Stimulated activated naive B cell treated with anti-CD40 and anti-IgM and Interleukin-4, amounts not matched to agents 10 μg/mL and 1 μg/mL and 100 μg/mL, for 72 hours (primary cell): Measurements from ENCODE around the gene TAC4.

Experiments used
- ATAC-seq, 2 donors: fragments of 150-1000 bp; cut with Tn5 transposase; replicated peaks; 2 replicates each; pipeline ENCODE4 v1.10.0; 2021; ENCODE audit warnings: moderate library complexity in 1 of 2
- DNase-seq: peaks from one replicate; pipeline ENCODE4 v3.0.0; 2021
- H3K27ac Mint-ChIP-seq: one replicate; pipeline ENCODE4 v1.8.0; 2022; ENCODE audit warnings: mild to moderate bottlenecking, mixed read lengths
- H3K27me3 Mint-ChIP-seq, 2 donors: one replicate each; pipeline ENCODE4 v1.8.0; 2022; ENCODE audit warnings: mixed read lengths in 2 of 2
- H3K36me3 Mint-ChIP-seq, 2 donors: one replicate each; pipeline ENCODE4 v1.8.0; 2022; ENCODE audit warnings: mixed read lengths in 2 of 2, mild to moderate bottlenecking in 1 of 2
- H3K4me1 Mint-ChIP-seq, 2 donors: one replicate each; pipeline ENCODE4 v1.8.0; 2022; ENCODE audit warnings: mixed read lengths in 2 of 2, mild to moderate bottlenecking in 1 of 2
- H3K4me3 Mint-ChIP-seq, 2 donors: one replicate each; pipeline ENCODE4 v1.8.0; 2022; ENCODE audit warnings: mild to moderate bottlenecking in 2 of 2, mixed read lengths in 2 of 2, moderate library complexity in 1 of 2
- H3K9me3 Mint-ChIP-seq, 2 donors: one replicate each; pipeline ENCODE4 v1.8.0; 2022; ENCODE audit warnings: mixed read lengths in 2 of 2, mild to moderate bottlenecking in 1 of 2

Gene TAC4

GRCh38 chr17:49881054-49881402, 33.2 kb upstream of the TAC4 start:
- H3K27ac Mint-ChIP-seq = no peak overlapping the region
- H3K36me3 Mint-ChIP-seq = no peaks in the 10 kb centered on the region
- H3K4me3 Mint-ChIP-seq = no peak overlapping the region
- no peak for DNase-seq
- H3K27me3 Mint-ChIP-seq = peaks cover 58 to 73% of the 10 kb centered on the region in 2 donors
- ATAC-seq = no peak
- H3K4me1 Mint-ChIP-seq = peaks cover 7 to 8% of the 10 kb centered on the region in 2 donors
- H3K9me3 Mint-ChIP-seq = no peaks in the 10 kb centered on the region

DNA sequence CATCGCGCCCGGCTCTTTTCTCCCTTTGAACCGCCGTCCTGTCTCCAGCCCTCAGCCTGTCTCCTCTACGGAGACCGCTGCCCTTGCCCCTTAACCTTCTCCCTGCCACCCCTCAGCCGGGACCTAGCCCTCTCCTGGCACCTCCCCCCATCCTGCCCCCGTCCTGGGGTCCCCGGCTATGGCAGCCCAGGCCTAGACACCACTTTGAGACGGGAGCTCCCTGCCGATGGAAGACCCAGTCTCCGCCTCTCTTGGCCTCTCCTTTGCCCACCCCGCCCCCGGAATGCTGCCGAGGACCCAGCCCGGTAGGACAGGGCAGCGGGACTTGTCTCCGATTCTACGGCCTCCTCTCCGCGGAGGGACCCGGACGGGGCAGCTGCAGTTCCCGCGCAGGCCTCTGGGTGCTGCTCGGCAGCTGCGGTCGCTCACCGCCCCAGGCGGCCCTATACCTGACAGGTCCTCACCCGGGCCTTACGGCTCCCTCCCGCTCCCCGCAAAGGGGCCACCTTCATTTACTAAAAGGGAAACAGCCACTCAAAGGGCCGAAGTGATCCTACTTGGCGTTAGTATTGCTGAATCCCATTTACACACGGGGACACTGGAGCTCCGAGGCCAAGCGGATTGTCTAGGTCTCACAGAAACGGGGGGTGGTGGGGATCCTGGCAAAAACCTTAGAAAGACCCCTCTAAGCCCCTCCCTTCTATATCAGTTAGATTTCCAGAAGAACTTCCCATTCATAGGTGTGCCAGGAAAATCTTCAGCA, 32.6 kb upstream of the TAC4 start:
- Mint-ChIP-seq H3K27me3 (peaks cover 60 to 75% of the 10 kb centered on the region in 2 donors), H3K27ac (peak overlapping the region; percentile 79), H3K9me3 (no peaks in the 10 kb centered on the region), H3K36me3 (no peaks in the 10 kb centered on the region), H3K4me1 (peaks cover 7 to 8% of the 10 kb centered on the region in 2 donors), H3K4me3 (peak overlapping the region; percentile 60 to 69)
- DNase-seq (peak; percentile 71), ATAC-seq (peak; percentile 92 to 97)

DNA sequence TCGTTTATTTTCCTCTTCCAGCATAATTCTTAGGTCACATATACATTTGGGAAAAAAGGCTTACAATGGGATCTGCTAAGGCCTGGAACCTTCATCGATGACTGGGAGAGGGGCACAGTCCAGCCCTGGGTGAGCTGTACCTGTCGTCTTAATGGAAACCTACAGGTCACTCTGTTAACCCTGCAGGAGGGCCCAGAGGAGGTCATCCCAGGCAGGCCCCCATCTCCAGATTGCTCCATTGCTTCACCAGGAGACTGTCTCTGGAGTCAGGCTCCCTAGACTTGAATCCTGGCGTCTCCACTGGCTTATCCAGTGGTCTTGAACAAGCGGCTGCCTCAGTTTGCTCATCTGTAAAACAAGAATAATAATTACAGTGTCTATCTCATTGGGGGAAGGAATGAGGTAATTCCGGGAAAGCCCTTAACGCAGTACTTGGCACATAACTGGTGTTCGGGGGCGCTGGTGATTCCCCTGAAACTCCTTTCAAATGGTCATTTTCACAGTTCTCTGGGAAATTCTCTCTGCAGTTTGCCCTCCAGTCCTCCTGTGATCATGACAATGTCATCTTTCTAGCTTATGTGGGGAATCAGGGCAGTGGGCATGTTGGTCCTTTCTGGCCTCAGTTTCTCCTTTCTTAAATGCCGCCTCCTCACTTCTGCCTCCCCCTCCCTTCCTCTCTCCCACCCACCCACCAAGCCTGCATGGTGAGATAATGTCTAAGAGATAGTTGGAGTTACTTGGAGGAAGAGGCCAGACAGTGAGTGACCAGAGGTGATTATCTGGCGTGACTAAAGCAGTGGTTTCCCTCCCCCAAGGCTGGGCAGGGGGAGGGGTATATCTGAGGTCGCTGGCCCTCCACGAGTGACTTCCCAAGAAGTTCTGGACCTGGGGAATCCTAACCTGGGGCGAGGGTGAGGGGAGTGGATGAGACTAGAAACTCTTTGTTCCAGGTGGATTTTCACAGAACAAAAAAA, 31.3 kb upstream of the TAC4 start:
- Mint-ChIP-seq H3K36me3 (no peaks in the 10 kb centered on the region), H3K9me3 (no peaks in the 10 kb centered on the region), H3K4me1 (peaks cover 7 to 8% of the 10 kb centered on the region in 2 donors), H3K27ac (no peak overlapping the region), H3K27me3 (peaks cover 64 to 74% of the 10 kb centered on the region in 2 donors), H3K4me3 (peak overlapping the region in 1 of 2 donors; percentile 51)
- DNase-seq (no peak), ATAC-seq (no peak)

DNA sequence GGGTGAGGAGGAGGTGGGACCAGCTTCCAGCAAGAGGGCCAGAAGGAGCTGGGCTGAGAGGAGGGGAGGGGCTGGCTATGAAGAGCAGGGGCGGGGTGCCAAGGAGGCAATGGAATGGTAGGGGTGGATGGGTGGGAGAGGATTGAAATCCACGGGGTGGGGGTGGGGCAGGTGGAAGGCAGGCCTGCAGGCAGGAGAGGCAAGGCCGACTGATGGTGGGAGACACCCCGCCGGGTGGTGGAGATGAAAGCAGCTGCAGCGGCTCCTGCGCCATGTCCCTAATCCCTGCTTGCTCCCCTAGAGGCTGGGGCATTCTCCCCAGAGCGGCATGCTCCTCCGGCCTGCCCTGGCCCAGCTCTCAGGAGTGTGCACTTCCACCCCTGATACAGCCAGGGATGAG, 27.8 kb upstream of the TAC4 start:
- Mint-ChIP-seq H3K27ac (no peak overlapping the region), H3K9me3 (no peaks in the 10 kb centered on the region), H3K4me3 (no peak overlapping the region), H3K4me1 (peaks cover 6 to 7% of the 10 kb centered on the region in 2 donors), H3K36me3 (no peaks in the 10 kb centered on the region), H3K27me3 (peaks cover 56 to 62% of the 10 kb centered on the region in 2 donors)
- ATAC-seq (no peak), DNase-seq (no peak)

DNA sequence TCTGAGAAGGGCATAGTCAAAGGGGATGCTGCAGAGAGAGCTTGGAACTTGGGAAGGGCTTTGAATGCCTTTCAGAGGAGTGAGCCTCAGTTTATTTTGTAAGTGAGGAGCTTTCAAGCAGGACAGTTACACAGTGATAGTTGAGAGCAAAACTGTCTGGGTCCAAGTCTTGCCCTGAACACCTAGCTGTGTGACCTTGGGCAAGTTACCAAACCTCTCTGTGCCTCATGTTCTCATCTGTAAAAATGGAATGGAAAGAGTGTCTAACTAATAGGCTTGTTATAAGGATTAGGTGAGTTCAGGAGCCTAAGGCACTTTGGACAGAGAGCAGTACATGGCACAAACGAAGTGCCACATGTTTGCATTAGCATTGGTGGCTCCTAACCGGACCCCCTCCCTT, 27.0 kb upstream of the TAC4 start:
- Mint-ChIP-seq H3K27ac (peak overlapping the region; percentile 48), H3K27me3 (peaks cover 55 to 56% of the 10 kb centered on the region in 2 donors)

DNA sequence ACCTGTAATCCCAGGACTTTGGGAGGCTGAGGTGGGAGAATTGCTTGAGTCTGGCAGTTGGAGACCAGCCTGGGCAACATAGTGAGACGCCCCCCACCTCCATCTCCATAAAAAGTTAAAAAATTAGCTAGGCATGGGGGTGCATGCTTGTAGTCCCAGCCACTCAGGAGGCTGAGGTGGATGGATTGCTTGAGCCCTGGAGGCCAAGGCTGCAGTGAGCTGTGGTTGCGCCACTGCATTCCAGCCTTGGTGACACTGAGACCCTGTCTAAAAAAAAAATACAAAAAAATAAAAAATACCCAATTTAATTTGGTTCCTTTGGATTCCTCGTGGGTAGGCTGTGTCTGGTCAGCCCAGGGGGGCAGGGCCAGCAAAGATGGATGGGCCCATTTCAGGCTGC, 26.1 kb upstream of the TAC4 start:
- H3K36me3 Mint-ChIP-seq = no peaks in the 10 kb centered on the region
- no peak for ATAC-seq
- peaks cover 0 to 2% of the 10 kb centered on the region in 2 donors for H3K4me1 Mint-ChIP-seq
- no peak for DNase-seq
- no peak overlapping the region for H3K4me3 Mint-ChIP-seq
- H3K27me3 Mint-ChIP-seq = peaks cover 45 to 47% of the 10 kb centered on the region in 2 donors
- no peak overlapping the region for H3K27ac Mint-ChIP-seq
- H3K9me3 Mint-ChIP-seq = no peaks in the 10 kb centered on the region

More for the DNA sequence above, 27.0 kb upstream of the TAC4 start:
- Mint-ChIP-seq H3K4me3 (no peak overlapping the region), H3K36me3 (no peaks in the 10 kb centered on the region), H3K4me1 (peaks cover 0 to 2% of the 10 kb centered on the region in 2 donors), H3K9me3 (no peaks in the 10 kb centered on the region)
- DNase-seq = no peak
- no peak for ATAC-seq

DNA sequence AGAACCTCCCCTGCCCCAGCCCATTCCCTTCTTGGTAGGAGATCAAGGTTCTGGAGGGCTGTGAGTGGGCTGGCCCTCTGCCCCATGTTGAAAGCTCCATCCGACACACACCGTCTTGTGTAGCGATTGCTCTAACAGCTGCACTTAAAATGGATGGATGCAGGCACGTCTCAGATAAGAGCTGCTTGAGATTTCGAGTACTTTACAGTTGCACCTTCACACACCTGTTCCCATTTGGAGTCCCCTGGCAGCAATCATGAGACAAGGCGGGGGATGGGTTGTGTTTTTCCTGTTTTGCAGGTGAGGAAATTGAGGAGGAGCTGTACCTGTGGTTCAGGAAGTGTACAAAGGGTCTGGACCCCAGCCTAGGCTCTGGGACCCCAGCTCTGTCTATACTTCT, 25.6 kb upstream of the TAC4 start:
- H3K4me1 Mint-ChIP-seq = peaks cover 0 to 2% of the 10 kb centered on the region in 2 donors
- no peaks in the 10 kb centered on the region for H3K9me3 Mint-ChIP-seq
- ATAC-seq = no peak
- H3K27ac Mint-ChIP-seq = no peak overlapping the region
- no peaks in the 10 kb centered on the region for H3K36me3 Mint-ChIP-seq
- H3K4me3 Mint-ChIP-seq = no peak overlapping the region
- peaks cover 43 to 47% of the 10 kb centered on the region in 2 donors for H3K27me3 Mint-ChIP-seq
- DNase-seq = no peak

DNA sequence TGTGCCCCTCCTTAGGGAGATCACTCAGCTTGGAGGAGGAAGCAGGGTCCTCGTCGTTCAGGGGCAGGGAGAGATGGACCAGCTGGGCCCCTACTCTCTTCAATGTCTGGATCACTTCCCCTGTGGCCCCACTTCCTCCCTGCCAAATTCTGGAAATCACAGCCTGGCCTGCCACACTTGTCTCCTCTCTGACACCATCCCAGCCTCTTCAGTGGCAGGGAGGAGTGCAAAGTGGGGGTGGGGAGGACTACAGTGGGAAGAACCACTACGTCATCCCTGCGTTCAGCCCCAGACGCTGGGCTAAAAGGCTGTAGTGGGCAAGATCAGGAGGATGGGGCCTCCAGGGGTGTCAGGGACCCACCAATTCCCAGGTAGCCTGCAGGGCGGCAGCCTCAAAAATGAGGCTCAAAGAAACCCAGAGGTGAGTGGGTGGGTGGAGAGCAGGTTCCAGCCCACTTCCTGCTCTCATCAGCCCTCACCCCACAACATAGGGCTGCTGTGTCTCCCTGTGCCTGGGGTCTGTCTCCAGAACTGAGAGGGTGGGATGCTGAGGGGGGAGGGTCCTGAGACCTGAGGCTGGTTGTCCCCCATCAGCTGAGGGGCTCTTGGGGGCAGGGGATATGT, 25.0 kb upstream of the TAC4 start:
- no peak overlapping the region for H3K27ac Mint-ChIP-seq
- no peaks in the 10 kb centered on the region for H3K36me3 Mint-ChIP-seq
- H3K27me3 Mint-ChIP-seq = peaks cover 38 to 46% of the 10 kb centered on the region in 2 donors
- DNase-seq = no peak
- no peaks in the 10 kb centered on the region for H3K9me3 Mint-ChIP-seq
- peaks cover 0 to 2% of the 10 kb centered on the region in 2 donors for H3K4me1 Mint-ChIP-seq
- no peak overlapping the region for H3K4me3 Mint-ChIP-seq
- ATAC-seq = no peak

- Mint-ChIP-seq H3K27ac (no peak overlapping the region), H3K4me3 (no peak overlapping the region), H3K36me3 (no peaks in the 10 kb centered on the region), H3K9me3 (no peaks in the 10 kb centered on the region), H3K27me3 (peaks cover 38 to 48% of the 10 kb centered on the region in 2 donors), H3K4me1 (peaks cover 0 to 2% of the 10 kb centered on the region in 2 donors)
- DNase-seq (no peak), ATAC-seq (no peak)
These were observed 23.3 kb upstream of the TAC4 start for GRCh38 chr17:49871211-49871610.

- H3K27me3 Mint-ChIP-seq = peaks cover 30 to 44% of the 10 kb centered on the region in 2 donors
- H3K4me3 Mint-ChIP-seq = no peak overlapping the region
- no peak overlapping the region for H3K27ac Mint-ChIP-seq
- ATAC-seq (no peak), DNase-seq (no peak)
- peaks cover 0 to 2% of the 10 kb centered on the region in 2 donors for H3K4me1 Mint-ChIP-seq
- no peaks in the 10 kb centered on the region for H3K36me3 Mint-ChIP-seq
- H3K9me3 Mint-ChIP-seq = no peaks in the 10 kb centered on the region
These were observed 22.4 kb upstream of the TAC4 start for GRCh38 chr17:49870298-49870697.

- Mint-ChIP-seq H3K4me1 (peaks cover 0 to 2% of the 10 kb centered on the region in 2 donors), H3K27ac (no peak overlapping the region), H3K36me3 (no peaks in the 10 kb centered on the region), H3K9me3 (no peaks in the 10 kb centered on the region), H3K4me3 (no peak overlapping the region), H3K27me3 (peaks cover 22 to 39% of the 10 kb centered on the region in 2 donors)
- no peak for ATAC-seq
- DNase-seq = no peak
These were observed 21.1 kb upstream of the TAC4 start for GRCh38 chr17:49869038-49869374.

GRCh38 chr17:49866882-49867413, 19.1 kb upstream of the TAC4 start:
- DNase-seq = no peak
- no peaks in the 10 kb centered on the region for H3K36me3 Mint-ChIP-seq
- no peak for ATAC-seq
- H3K4me3 Mint-ChIP-seq = no peak overlapping the region
- no peak overlapping the region for H3K27ac Mint-ChIP-seq
- H3K4me1 Mint-ChIP-seq = no peaks in the 10 kb centered on the region
- H3K9me3 Mint-ChIP-seq = no peaks in the 10 kb centered on the region
- peaks cover 19 to 30% of the 10 kb centered on the region in 2 donors for H3K27me3 Mint-ChIP-seq

GRCh38 chr17:49866019-49866380, 18.1 kb upstream of the TAC4 start:
- Mint-ChIP-seq H3K9me3 (no peaks in the 10 kb centered on the region), H3K27me3 (peaks cover 29 to 34% of the 10 kb centered on the region in 2 donors), H3K4me3 (no peak overlapping the region)

DNA sequence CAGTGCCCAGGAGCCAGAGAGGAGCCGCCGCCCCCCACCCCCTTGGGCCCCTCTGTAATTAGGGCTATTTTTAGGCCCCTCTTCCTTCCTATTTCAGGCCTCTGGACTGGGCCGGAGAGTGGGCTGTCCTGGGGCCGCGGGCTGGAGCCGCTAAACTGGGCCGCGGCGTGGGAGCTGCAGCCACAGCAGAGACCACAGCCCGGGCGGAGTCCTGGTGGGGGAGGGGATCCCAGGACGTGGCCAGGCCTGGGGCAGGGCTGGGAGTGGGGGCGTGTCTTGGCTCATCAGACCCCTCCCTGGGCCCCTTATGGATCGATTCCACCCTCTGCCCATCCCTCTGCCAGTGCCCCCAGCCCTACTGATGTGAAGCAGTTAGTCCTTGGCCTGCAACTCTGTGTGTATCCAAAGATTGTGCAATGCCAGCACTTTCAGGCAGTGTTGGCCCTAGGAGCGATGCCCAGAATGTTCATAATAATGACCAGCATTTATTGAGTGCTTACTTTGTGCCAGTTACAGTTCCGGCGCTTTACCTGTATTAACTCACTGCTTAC, 15.0 kb upstream of the TAC4 start:
- no peaks in the 10 kb centered on the region for H3K9me3 Mint-ChIP-seq
- peaks cover 37 to 51% of the 10 kb centered on the region in 2 donors for H3K27me3 Mint-ChIP-seq
- no peak overlapping the region for H3K27ac Mint-ChIP-seq
- no peaks in the 10 kb centered on the region for H3K36me3 Mint-ChIP-seq
- DNase-seq (no peak), ATAC-seq (no peak)
- no peak overlapping the region for H3K4me3 Mint-ChIP-seq
- H3K4me1 Mint-ChIP-seq = peaks cover 4 to 7% of the 10 kb centered on the region in 2 donors

More at GRCh38 chr17:49866019-49866380, 18.1 kb upstream of the TAC4 start:
- Mint-ChIP-seq H3K36me3 (no peaks in the 10 kb centered on the region), H3K27ac (no peak overlapping the region), H3K4me1 (peaks cover 3 to 4% of the 10 kb centered on the region in 2 donors)
- no peak for DNase-seq
- no peak for ATAC-seq
